Left ventricle myocardium inferior (tissue), 1 donor: ENCODE data around the gene OR10H5. TPM values are rescaled to one million over a fixed set of nuclear protein-coding genes. Genes with fewer than 3 reads are reported as not detected.

Experiments used
- DNase-seq: peaks from one replicate; pipeline ENCODE4 v3.0.0-alpha.2; 2020
- H3K27ac ChIP-seq: fragments of 200-600 bp; replicated peaks from 2 replicates; pipeline ENCODE4 v1.8.0; 2021
- H3K27me3 ChIP-seq: fragments of 200-600 bp; 2 replicates; pipeline ENCODE4 v1.8.0; 2021; ENCODE audit warnings: low read depth
- H3K36me3 ChIP-seq: fragments of 200-600 bp; 2 replicates; pipeline ENCODE4 v1.8.0; 2021
- H3K4me1 ChIP-seq: fragments of 200-600 bp; 2 replicates; pipeline ENCODE4 v1.8.0; 2021
- H3K4me3 ChIP-seq: fragments of 200-600 bp; 2 replicates; pipeline ENCODE4 v1.8.0; 2021; ENCODE audit warnings: mild to moderate bottlenecking, moderate library complexity
- H3K9me3 ChIP-seq: fragments of 200-600 bp; replicated peaks from 2 replicates; pipeline ENCODE4 v1.8.0; 2021
- CTCF ChIP-seq: fragments of 200-600 bp; IDR thresholded peaks from 2 replicates; pipeline ENCODE4 v1.8.0; 2021; ENCODE audit warnings: antibody characterized with exemption, mild to moderate bottlenecking, borderline replicate concordance
- intact Hi-C: fragments of 100-400 bp; cut with micrococcal nuclease; formaldehyde crosslinking; loops from one replicate; pipeline ENCODE4 v1.11.0; 2022
- total RNA-seq: library from RNA; stranded (reverse); fragmentation: NEBNext Ultra II Directional; extraction: Animal tissue kit (Norgen Biotek cat#: 25700); gene quantifications from one replicate; pipeline ENCODE4 v1.2.1, GENCODE V29; 2021
- donor health status: DM: no; HTN: yes; CAD: no; lungs with severe emphysema.

Gene OR10H5
- total RNA-seq, 1 donor from 2014 or later: not detected

DNA sequence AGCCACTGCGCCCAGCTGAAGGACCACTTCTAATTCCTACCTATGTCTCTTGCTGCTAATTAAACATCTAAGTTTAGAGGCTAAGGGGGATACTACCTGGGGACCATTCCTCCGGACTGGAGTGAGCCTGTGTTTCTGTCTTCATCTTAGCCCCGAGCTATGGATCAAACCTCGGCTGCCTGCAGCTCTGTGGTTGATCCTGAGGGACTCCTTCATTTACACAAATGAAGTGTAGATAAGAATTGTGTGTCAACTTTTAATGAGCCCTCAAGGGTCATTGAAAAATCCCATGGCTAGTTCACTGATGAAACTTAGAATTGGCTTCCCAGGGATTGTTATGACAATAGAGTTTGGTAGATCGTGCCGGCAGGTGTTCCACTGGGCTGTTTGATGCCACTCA is 59.5 kb downstream of the OR10H5 start:
- no peak overlapping the region for H3K27ac ChIP-seq
- no peak for TF ChIP-seq CTCF
- H3K9me3 ChIP-seq: no peaks in the 10 kb centered on the region
- no peak overlapping the region for H3K4me3 ChIP-seq
- H3K36me3 ChIP-seq: no peaks in the 10 kb centered on the region
- H3K27me3 ChIP-seq: peaks cover 78% of the 10 kb centered on the region
- H3K4me1 ChIP-seq: no peaks in the 10 kb centered on the region
- intact Hi-C loops: no loop called here
- DNase-seq: no peak

- intact Hi-C loops: no loop called here
Observed at GRCh38 chr19:15850385-15850784, 62.9 kb downstream of the OR10H5 start.

More at GRCh38 chr19:15850385-15850784, 62.9 kb downstream of the OR10H5 start:
- no peak for TF ChIP-seq CTCF
- no peaks in the 10 kb centered on the region for H3K36me3 ChIP-seq
- peaks cover 73% of the 10 kb centered on the region for H3K27me3 ChIP-seq
- H3K4me1 ChIP-seq: no peaks in the 10 kb centered on the region
- peaks cover 7% of the 10 kb centered on the region for H3K9me3 ChIP-seq
- H3K27ac ChIP-seq: no peak overlapping the region
- H3K4me3 ChIP-seq: no peak overlapping the region
- DNase-seq: no peak

Other genes starting within 250 kb of the OR10H5 start
- not detected for gene CYP4F8, start 172.4 kb upstream of the OR10H5 start, total RNA-seq
- gene CYP4F3, start 146.8 kb upstream of the OR10H5 start, total RNA-seq: not detected
- 3.3 TPM for gene CYP4F12, start 114.6 kb upstream of the OR10H5 start, total RNA-seq
- not detected for gene OR10H2, start 59.6 kb upstream of the OR10H5 start, total RNA-seq
- gene OR10H3, start 49.7 kb upstream of the OR10H5 start, total RNA-seq: not detected
- gene OR10H1, start 28.0 kb downstream of the OR10H5 start, total RNA-seq: not detected
- not detected for gene CYP4F2, start 110.4 kb downstream of the OR10H5 start, total RNA-seq
- gene CYP4F11, start 146.9 kb downstream of the OR10H5 start, total RNA-seq: 0.82 TPM
- gene OR10H4, start 161.3 kb downstream of the OR10H5 start, total RNA-seq: not detected